CD4-positive, alpha-beta T cell treated with Interleukin-15 for 1 hour (primary cell): Measurements from ENCODE around the gene GOPC.
"Not testable (repeated sequence)": the region's sequence is repeated elsewhere in the genome, so short reads cannot be mapped to it uniquely, and the experiment has no call there.

ENCODE experiments used
- DNase-seq: peaks from one replicate; pipeline ENCODE4 v3.0.0-alpha.2; 2020

GOPC gene

DNA sequence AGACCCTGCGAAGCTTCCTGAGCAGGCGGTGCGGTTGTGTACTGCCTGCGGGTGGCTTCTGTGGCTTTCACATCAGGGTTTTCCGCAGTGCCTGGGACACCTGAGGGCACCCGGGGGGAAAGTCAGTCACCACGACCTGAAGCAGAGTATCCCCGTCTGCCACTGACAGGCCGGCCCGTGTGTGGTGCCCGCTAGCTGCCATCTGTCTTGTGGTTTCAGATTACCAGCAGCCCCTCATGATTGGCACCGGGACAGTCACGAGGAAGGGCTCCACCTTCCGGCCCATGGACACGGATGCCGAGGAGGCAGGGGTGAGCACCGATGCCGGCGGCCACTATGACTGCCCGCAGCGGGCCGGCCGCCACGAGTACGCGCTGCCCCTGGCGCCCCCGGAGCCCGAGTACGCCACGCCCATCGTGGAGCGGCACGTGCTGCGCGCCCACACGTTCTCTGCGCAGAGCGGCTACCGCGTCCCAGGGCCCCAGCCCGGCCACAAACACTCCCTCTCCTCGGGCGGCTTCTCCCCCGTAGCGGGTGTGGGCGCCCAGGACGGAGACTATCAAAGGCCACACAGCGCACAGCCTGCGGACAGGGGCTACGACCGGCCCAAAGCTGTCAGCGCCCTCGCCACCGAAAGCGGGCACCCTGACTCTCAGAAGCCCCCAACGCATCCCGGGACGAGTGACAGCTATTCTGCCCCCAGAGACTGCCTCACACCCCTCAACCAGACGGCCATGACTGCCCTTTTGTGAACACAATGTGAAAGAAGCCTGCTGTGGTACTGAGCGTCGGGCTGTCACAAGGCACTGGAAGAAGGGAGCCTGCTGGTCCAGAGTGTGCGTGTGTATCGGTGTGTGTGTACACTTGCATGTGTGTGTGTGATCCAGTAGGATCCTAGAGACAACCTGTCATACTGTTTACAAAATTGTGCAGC lies 54.4 kb downstream of the GOPC start:
- peak; percentile 51 for DNase-seq

DNA sequence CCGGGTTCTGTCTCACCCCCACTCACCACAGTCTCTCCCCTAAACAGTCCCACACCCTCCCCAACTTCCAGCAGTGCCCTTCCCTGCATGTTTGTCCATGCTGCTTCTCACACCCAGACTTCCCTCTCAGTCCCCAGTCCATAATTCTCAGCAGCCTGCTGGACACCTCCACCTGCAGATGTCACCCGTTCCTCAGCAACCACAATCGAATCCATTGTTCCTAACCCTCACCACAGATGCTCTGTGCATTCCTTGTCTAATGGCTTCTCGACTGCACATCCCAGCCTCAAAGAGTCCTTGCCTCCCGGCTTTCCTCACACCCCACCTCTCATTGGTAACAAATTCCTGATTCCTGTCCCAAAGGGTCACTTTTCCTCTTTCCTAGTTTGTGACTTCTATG lies 55.6 kb downstream of the GOPC start:
- no peak for DNase-seq

DNA sequence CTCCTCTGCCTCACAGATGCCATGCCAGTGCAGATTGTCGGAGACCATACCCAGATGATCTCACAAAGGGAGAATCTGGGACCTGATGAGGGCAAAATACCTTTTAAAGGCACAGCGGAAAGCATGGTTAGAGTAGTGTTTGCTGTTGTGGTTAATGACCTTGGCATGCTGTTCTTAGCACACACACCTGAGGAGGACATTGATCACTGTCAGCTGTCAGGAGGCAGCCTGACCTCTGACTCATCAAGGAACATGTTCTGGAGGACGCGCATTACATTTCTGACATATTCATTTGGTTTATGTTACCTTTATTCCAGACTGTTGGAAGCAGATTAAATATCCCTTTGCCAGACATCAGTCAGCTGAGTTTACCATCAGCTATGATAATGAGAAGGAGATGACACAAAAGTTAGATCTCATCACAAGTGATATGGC lies 57.1 kb downstream of the GOPC start:
- DNase-seq: no peak

DNA sequence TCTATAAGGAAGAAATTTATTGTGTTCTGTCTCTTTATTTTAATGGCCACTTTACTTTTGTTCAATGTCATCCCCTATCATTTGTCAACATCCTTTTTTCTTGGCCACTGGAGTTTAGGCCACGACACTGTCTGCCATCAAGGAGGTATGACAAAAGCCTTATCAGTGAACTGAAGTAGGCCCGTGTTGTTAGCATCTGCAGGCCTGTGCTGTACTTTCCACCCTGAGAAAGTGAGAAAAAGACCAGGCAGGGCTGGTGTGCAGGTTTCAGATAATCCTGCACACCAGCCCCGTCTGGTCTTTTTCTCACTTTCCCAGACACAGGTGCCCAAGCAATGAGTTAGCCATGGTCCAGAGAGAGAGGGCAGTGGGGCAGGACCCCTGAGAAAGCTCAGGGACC lies 57.6 kb downstream of the GOPC start:
- DNase-seq: no peak

DNA sequence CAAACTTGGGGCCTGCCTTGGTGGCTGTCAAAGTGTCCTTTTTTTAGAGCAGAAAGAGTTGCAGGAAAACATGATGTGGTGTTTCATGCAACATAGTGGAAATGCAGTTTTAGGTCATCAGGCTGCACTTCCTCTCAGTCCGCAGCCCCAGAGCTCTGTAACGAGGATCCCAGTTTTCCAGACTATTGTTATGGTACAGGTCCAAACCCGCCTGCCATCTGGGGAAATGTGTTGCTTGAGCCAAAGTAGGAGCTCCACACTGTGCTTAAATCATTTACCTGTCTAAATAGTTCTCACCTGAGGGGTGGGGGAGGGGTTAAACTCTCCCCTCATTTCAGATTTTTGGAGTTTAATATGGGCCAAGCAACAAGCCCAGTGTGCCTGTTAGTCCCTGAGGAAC lies 59.8 kb downstream of the GOPC start:
- no peak for DNase-seq

DNA sequence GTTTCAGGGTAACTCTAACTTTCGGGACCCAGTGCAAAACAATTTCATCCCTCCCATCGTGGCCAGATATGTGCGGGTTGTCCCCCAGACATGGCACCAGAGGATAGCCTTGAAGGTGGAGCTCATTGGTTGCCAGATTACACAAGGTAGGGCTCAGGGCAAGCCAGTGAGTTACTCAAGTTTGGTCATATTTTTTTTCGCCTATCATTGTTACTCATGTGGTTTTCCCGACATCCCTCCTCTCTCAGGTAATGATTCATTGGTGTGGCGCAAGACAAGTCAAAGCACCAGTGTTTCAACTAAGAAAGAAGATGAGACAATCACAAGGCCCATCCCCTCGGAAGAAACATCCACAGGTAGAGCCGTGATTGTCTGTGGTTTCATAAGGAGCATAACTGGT lies 61.6 kb downstream of the GOPC start:
- DNase-seq: no peak

DNA sequence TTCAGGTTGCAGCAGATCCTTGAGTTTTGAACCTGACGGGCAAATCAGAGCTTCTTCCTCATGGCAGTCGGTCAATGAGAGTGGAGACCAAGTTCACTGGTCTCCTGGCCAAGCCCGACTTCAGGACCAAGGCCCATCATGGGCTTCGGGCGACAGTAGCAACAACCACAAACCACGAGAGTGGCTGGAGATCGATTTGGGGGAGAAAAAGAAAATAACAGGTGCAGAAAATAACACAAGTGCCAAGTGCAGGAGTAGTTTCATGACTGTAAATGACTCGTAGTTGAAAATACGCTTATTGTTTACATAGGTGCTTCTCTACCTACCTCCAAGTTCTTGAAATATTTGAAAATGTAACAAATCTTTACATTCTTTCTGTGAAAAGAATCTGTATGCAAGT lies 63.7 kb downstream of the GOPC start:
- no peak for DNase-seq

DNA sequence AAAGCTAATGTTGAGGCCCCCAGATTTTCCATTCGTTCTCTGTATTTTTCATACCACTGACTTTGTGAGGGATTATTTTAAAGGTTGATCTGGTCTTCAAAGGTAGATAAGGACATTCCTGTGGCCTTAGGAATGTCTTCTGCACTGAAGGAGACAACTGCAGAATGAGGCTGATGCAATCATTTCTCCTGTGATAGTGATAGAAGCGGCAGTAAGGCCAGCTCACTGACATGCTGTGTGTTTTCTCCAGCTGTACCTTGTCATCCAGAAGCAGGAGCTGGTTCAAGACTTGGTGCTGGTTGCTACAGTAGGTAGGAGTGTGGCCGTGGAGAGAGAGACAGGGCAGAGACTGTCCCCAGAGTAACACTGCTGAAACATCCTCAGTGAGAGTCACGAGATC lies 66.0 kb downstream of the GOPC start:
- DNase-seq: no peak

DNA sequence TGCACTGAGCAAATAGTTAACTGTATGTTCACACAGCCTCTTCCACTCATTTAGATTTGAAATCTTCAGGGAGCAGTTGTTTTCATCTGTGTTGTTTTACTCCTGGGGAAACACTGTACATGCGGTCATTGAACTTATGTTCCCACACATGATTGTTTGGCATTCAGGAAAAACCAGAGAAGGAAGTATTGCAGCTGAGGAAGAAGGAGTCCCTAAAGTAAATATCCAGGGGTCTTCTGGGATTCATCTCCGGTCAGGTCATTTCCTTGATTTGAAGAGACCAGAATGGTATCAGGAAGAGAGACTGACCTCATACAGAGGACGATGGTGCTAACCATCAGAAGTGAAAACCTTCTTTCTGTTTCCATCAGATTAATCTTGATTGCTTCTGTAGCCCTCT lies 67.3 kb downstream of the GOPC start:
- no peak for DNase-seq

DNA sequence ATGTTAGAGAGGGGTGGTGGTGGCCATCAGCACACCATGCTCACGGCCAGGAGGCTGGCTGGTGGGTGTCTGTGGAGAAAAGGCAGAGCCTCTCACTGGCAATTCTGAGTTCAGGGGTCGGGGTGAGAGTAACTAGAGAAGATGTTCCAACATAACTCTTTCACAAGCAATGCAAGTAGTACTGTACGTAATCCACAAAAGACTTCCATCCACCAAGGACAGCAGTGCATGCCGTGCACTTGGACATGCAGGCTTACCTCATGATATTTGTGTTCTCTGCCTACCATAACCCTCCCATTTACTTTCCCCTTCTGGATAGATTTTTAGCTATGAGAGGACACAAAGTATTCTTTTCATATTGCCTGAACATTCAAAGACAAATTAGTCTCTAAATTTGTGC lies 68.5 kb downstream of the GOPC start:
- DNase-seq: no peak

DNA sequence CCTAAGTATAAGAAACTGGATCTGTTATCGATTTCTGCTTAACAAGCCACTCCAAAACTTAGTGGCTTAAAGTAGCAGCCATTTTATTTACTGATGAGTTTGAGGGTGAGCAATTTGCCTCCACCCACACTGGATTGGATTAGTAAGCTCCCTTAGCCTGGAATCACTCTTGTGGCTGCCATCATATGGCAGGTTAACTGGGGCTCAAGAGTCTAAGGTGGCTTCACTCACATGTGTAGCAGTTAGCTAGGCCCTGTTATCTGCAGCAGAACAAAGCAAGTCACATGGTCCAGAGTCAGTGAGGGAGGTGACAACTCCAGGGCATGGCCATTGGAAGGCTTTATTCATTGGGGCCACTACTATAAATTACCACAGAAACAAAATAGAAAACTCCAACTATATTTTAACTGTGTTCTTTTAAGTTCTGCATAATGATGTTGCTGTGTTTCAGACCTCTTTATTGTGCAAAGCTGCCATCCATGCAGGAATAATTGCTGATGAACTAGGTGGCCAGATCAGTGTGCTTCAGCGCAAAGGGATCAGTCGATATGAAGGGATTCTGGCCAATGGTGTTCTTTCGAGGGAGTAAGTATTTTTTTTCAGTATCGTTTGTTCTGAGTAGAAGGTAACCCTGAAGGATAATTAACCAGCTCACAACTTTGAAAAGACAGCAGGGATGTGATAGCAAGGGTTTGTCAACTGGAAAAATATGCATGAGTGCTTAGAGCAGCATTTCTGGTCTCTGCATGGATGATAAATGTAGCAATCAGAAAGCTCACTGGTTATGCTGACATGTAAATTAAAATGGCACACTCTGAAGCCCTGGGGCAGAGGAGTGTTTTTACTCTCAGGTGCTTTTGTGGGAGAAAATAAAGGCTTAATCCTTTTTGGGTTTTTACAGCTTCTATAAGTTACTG lies 70.2 kb downstream of the GOPC start:
- DNase-seq: no peak

DNA sequence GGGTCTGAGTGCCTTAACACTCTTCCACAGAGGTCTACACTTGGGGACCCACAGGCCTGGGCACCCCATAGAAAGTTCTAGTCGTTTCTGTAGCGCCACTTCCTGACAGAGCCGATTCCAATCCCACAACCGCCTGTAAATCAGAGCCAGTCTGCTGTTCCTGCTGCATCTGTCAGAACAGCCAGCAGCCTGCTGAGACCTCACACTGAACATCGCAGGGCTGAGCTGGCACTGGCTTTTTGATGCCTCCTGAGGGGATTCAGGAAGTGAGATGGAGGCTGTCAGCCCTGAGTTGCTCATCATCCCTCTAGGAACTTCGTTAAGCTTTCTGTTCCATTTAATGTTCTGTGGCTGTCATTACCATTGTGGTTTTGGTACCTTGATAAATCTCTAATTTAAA lies 71.0 kb downstream of the GOPC start:
- DNase-seq: no peak

DNA sequence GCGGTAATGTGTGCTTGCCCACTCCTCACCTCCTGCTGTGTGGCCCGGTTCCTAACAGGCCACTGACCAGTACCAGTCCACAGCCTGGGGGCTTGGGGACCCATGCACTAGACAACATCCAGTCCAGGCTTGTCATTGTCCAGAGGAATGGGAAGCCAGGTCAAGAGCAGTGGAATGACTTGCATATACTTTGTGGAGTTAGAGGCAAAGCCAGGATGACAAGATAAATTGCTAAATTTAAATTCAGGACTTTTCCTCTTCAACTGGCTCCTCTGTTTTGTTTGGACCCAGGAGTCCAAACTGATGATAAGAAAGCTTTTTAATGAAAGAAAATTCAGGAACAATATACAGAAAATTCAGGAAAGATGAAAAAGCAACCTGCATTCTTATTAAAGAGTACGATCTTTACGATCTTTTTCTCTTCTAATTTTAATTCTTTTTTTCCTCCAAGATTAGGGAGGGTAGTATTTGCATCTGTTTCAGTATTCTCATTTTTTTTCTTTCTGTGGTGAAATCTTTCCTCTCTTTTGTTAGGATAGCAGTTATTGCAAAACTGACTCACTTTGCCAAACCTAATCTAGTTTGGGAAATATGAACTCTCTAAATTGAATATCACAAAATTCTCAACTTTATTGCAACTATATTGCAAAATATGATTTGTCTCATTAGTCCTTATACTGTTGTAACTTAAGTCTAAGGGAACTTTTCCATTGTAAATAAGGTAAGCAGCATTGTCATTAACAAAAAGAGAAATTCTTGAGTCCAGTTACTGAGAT lies 71.7 kb downstream of the GOPC start:
- no peak for DNase-seq

DNA sequence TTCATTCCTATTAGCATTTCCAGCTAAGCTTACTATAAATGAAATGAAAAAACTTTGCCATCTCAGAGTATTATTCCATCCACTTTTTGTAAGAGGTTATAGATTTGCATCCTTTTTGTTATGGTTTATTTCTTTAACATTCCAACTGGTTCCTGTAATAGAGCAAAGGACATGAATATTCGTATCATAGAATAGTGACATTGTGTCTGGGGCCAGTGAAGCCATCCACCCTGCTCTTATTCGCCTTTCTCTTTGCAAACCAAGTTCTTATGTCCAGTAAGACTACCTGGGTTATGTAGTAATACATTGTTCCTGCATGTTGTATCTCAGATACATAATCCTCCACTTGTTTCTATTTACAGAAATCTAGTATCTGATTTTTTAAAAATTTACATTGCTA lies 76.7 kb downstream of the GOPC start:
- no peak for DNase-seq

DNA sequence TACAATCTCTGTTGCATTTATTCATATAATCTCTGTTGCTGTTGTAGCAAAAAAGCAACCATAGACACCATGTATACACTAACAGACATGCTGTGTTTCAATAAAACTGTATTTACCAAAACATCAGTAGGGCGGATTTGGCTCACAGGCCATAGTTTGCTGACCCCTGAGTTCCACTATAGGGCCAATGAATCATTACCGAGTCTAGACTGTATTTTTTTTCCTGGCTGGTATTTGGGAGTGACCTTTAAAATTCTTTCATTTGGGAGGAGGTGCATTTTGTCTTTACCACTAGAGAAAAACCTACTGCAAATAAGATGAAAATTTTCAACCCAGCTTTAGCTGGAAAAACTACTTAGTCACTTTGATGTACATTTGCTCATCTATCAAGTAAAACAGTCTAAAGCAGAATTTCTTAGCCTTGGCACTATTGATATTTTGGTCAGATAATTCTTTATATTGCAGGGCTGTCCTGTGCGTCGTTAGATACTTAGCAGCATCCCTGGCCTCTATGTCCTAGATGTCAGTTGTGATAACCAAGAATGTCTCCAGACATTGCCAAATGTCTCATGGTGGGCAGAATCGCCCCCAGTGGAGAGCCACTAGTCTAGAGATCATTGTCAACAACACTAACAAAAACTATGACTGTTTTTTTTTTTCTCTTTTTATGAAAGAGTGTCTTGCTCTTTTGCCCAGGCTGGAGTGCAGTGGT lies 80.4 kb downstream of the GOPC start:
- no peak for DNase-seq

DNA sequence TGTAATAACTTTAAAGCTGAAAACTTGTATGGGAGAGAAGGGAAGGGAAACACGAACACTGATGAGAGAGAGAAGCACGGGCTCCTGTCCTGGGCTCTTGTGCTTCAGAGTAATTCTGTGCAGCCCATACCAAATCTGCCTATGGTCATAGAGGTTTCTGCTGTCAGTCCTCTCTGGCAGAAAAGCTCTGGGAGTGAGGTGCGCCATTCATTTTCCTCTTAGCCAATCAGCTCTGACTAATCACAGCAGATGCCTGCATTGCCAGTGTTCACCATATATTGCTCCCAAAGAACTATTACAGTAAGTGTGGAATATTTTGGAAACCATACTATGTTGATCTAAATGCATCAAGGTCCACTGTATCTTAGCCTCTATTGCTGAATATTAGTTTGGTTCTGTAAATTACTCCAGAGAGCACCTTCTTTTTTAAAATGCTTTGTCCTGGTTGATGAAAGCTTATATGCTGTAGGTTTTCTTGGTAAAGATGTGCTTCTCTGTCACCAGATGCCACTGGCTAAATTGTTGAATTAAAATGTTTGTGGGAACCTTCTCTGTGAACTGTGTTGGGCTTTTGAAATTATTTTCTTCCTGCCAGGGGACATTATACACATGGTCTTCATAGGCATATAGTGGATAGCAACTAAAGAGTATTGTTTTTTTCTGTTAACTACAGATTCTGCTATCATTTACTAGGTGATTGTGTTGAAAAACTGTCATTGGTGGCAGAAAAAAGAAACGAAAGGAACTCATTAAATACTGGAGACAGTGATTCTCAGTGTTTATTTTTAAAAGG lies 81.5 kb downstream of the GOPC start:
- DNase-seq: no peak

DNA sequence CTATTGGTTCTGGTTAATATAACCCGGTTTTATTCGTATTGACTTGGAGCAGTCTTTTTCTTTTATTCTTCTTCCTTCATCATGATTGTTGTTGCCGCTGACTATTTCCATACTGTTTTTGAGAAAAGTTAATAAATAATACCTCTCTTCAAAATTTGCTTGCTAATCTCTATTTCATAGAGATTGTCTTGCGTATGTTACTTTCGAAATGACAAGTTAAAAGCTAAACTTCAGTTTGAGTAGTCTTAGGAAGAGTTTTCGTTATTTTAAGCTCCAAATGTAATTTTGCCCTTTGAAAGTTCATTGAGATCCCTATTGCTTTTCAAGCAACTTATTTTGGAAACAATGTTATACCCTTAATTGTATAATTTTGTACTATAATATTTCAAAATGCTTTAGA lies 83.4 kb downstream of the GOPC start:
- DNase-seq: no peak

DNA sequence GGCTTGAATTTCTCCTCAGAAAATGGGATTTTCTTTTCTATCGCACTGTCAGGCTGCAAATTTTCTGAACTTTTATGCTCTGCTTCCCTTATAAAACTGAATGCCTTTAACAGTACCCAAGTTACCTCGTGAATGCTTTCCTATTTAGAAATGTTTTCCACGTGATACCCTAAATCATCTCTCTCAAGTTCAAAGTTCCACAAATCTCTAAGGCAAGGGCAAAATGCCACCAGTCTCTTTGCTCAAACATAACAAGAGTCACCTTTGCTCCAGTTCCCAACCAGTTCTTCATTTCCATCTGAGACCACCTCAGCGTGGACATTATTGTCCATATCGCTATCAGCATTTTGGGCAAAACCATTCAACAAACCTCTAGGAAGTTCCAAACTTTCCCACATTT lies 84.3 kb downstream of the GOPC start:
- DNase-seq: not testable (repeated sequence)

DNA sequence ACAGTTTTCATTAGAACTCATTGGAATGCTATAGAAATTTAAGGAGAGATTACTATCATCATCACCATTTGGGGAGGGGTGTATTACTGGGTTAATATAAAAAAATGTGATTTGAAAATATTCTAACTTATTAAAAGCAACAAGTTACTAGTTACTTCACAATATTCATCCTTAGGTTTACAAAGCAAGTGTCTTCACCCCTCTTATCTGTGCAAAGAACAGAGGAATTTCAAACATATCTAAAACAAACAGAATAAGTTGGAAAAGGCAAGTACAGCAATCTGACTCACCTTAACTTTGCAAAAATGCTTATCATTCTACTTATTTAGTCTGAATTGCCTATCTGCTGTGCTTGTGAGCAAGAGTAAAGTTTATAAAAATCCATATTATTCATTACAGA lies 87.0 kb downstream of the GOPC start:
- DNase-seq: no peak

DNA sequence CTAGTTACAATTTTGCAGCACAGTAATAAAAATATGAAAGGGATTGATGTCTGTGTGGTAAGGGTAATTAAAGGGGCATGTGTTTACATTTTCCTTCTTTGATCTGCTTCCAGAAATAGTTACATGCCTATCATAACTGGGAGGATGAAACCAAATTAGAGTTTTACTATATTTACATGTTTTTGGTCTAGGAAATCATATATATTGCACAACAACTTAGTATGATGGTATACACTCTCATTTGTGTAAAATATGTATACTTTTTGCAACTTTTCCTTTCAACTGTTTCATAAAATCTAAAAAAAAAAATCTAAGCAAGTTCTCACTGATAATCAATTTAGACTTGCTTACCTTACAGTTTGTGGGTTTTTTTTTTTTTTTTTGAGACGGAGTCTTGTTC lies 87.7 kb downstream of the GOPC start:
- no peak for DNase-seq

DNA sequence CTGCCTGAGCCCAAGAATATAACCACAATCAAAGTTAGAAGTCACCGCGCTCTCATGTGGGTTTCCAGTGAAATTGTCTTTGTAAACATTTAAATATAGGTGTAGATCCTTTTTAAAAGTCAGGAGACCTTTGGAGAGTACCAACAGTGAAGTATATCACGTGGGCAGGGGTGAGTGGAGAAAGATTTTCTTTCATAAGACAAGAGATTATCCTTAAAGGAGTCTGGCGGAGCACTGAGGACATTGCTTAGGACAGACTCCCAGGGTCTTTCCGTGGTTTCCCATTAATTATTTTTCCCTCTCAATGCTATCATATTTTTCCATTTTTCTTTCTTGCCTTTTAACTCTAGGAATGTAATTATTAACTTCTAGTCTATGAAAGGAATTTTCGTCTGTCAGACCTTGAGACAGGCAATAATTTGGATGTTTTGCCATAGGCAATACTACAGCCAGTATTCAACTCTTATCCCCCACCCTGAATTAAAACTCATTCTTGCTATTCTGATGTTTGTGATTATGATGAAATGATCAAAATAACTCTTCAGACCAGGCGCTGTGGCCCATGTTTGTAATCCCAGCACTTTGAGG lies 88.4 kb downstream of the GOPC start:
- DNase-seq: no peak
